HG03457 (cell line): ENCODE data around the gene SP1.
"Not testable (repeated sequence)": the region's sequence is repeated elsewhere in the genome, so short reads cannot be mapped to it uniquely, and the experiment has no call there.

Source experiments
- ATAC-seq: cut with Tn5 transposase; IDR thresholded peaks from one replicate; pipeline ENCODE4 v1.9.1; 2021; ENCODE audit warnings: moderate number of reproducible peaks; ENCODE audit not compliant: unreplicated experiment

The SP1 gene

GRCh38 chr12:53410951-53411350 lies 31.0 kb downstream of the SP1 start:
- ATAC-seq: no peak

GRCh38 chr12:53413485-53414204 lies 33.7 kb downstream of the SP1 start:
- ATAC-seq: no peak

- ATAC-seq: no peak
Measured at GRCh38 chr12:53414756-53415417, 34.9 kb downstream of the SP1 start.

GRCh38 chr12:53415752-53416389 lies 35.9 kb downstream of the SP1 start:
- ATAC-seq: not testable (repeated sequence)

GRCh38 chr12:53417291-53417816 lies 37.4 kb downstream of the SP1 start:
- ATAC-seq: not testable (repeated sequence)

- ATAC-seq: no peak
Measured at GRCh38 chr12:53418221-53418620, 38.2 kb downstream of the SP1 start.

GRCh38 chr12:53419756-53420155 lies 39.8 kb downstream of the SP1 start:
- no peak for ATAC-seq

- ATAC-seq: not testable (repeated sequence)
Measured at GRCh38 chr12:53422247-53422646, 42.3 kb downstream of the SP1 start.

GRCh38 chr12:53423597-53423996 lies 43.6 kb downstream of the SP1 start, which contains the start of gene AMHR2:
Gene AMHR2 (plus strand): TSS chr12:53423855. CDS start chr12:53423935, 80 bp downstream.
- ATAC-seq: no peak

GRCh38 chr12:53424626-53425514 lies 44.9 kb downstream of the SP1 start:
- ATAC-seq: no peak

- no peak for ATAC-seq
Measured at GRCh38 chr12:53425515-53426150, 45.7 kb downstream of the SP1 start.

- ATAC-seq: no peak
Measured at GRCh38 chr12:53427905-53428594, 48.1 kb downstream of the SP1 start.

- ATAC-seq: no peak
Measured at GRCh38 chr12:53428741-53429140, 48.8 kb downstream of the SP1 start.

- ATAC-seq: no peak
Measured at GRCh38 chr12:53430116-53430515, 50.1 kb downstream of the SP1 start.

GRCh38 chr12:53431187-53431586 lies 51.2 kb downstream of the SP1 start:
- ATAC-seq: no peak

GRCh38 chr12:53435326-53435725 lies 55.4 kb downstream of the SP1 start:
- ATAC-seq: not testable (repeated sequence)

GRCh38 chr12:53439582-53439981 lies 59.6 kb downstream of the SP1 start:
- not testable (repeated sequence) for ATAC-seq

- ATAC-seq: peak; percentile 96
Measured at GRCh38 chr12:53441040-53441833, 61.3 kb downstream of the SP1 start, which contains the start of gene PRR13. Gene PRR13 (plus strand): TSS chr12:53441734. CDS start chr12:53442715, 981 bp downstream.

GRCh38 chr12:53443955-53444354 lies 64.0 kb downstream of the SP1 start:
- ATAC-seq: no peak
